Breast epithelium (tissue), 4 donors: ENCODE results near the gene SYT1. TPM values are rescaled to one million over a fixed set of nuclear protein-coding genes. Genes with fewer than 3 reads are reported as not detected.

Experiments used
- DNase-seq, 2 donors: peaks; one replicate each; pipeline ENCODE4 v3.0.0-alpha.2; 2019; ENCODE audit warnings: low spot score in 2 of 2
- H3K27ac ChIP-seq, 2 donors: fragments of 200-600 bp; sonication (generic) in 1 of 2; one replicate each; pipeline ENCODE4 v1.5.1; 2016 to 2019; ENCODE audit warnings: mild to moderate bottlenecking in 1 of 2
- H3K27me3 ChIP-seq, 2 donors: fragments of 200-600 bp; sonication (generic) in 1 of 2; one replicate each; pipeline versions ENCODE4 v1.5.1 to v1.6.0; 2017 to 2019; ENCODE audit warnings: control low read depth in 1 of 2, mild to moderate bottlenecking in 1 of 2
- H3K36me3 ChIP-seq: fragments of 200-600 bp; one replicate; pipeline ENCODE4 v1.5.1; 2019
- H3K4me1 ChIP-seq, 2 donors: fragments of 200-600 bp; sonication (generic); one replicate each; pipeline ENCODE4 v1.5.1; 2016 to 2019; ENCODE audit warnings: control low read depth in 1 of 2
- H3K4me3 ChIP-seq, 3 donors: fragments of 200-600 bp; sonication (generic); 1 replicate in 2 of 3; 2 replicates in 1 of 3; pipeline ENCODE4 v1.5.1; 2016 to 2019; ENCODE audit warnings: mild to moderate bottlenecking in 3 of 3, moderate library complexity in 2 of 3
- H3K9me3 ChIP-seq, 2 donors: fragments of 200-600 bp; sonication (generic) in 1 of 2; one replicate each; pipeline ENCODE4 v1.5.1; 2016 to 2019; ENCODE audit warnings: control low read depth in 1 of 2
- CTCF ChIP-seq, 3 donors: fragments of 450-650 bp; IDR thresholded peaks; one replicate each; pipeline ENCODE4 v1.5.1; 2016 to 2017; ENCODE audit warnings: antibody characterized with exemption in 3 of 3, mild to moderate bottlenecking in 3 of 3, moderate library complexity in 3 of 3
- POLR2A ChIP-seq: fragments of 450-650 bp; IDR thresholded peaks from one replicate; pipeline ENCODE4 v1.6.1; 2016; ENCODE audit warnings: antibody characterized with exemption, mild to moderate bottlenecking, moderate library complexity
- POLR2AphosphoS5 ChIP-seq, 3 donors: sonication (generic); formaldehyde crosslinking; IDR thresholded peaks; one replicate each; pipeline ENCODE4 v1.6.1; 2017; ENCODE audit warnings: antibody characterized with exemption in 3 of 3
- intact Hi-C: fragments of 100-400 bp; cut with DNase I; formaldehyde crosslinking; loops from one replicate; pipeline ENCODE4 v1.15.1; 2023; ENCODE audit warnings: low total_unique reads
- total RNA-seq, 3 donors: library from RNA; depleted of rRNA; stranded (reverse); fragments of >200 nt; gene quantifications; one replicate each; pipeline ENCODE4 v1.1.0, GENCODE V29; 2016

The SYT1 gene
- total RNA-seq, 3 donors from 2014 or later: 1.1 to 2.3 (median 1.6) TPM

- TF ChIP-seq POLR2A (no peak), POLR2AphosphoS5 (IDR thresholded peaks at IDR 0.05) (no peak), CTCF (IDR thresholded peaks at IDR 0.05) (no peak)
- Histone ChIP-seq H3K27me3 (no peaks in the 10 kb centered on the region), H3K4me1 (no peaks in the 10 kb centered on the region), H3K9me3 (no peaks in the 10 kb centered on the region), H3K27ac (no peak overlapping the region), H3K4me3 (no peak overlapping the region), H3K36me3 (no peaks in the 10 kb centered on the region)
- intact Hi-C loops: no loop called here
- DNase-seq: no peak
Measured at GRCh38 chr12:79016181-79016580, 151.6 kb downstream of the SYT1 start.

- H3K27me3 ChIP-seq: no peaks in the 10 kb centered on the region
Measured at GRCh38 chr12:79019672-79020071, 155.1 kb downstream of the SYT1 start.

GRCh38 chr12:79020106-79020505 is 155.5 kb downstream of the SYT1 start:
- DNase-seq: no peak
- intact Hi-C loops: no loop called here
- Histone ChIP-seq H3K9me3 (no peaks in the 10 kb centered on the region), H3K27ac (no peak overlapping the region), H3K4me3 (no peak overlapping the region), H3K27me3 (no peaks in the 10 kb centered on the region), H3K4me1 (no peaks in the 10 kb centered on the region), H3K36me3 (no peaks in the 10 kb centered on the region)
- no peak for TF ChIP-seq POLR2A
- TF ChIP-seq POLR2AphosphoS5 (IDR thresholded peaks at IDR 0.05): no peak
- TF ChIP-seq CTCF (IDR thresholded peaks at IDR 0.05): no peak

More at GRCh38 chr12:79019672-79020071, 155.1 kb downstream of the SYT1 start:
- H3K36me3 ChIP-seq: no peaks in the 10 kb centered on the region
- no peaks in the 10 kb centered on the region for H3K9me3 ChIP-seq
- no peak for DNase-seq
- no peak overlapping the region for H3K27ac ChIP-seq
- H3K4me3 ChIP-seq: no peak overlapping the region
- no peaks in the 10 kb centered on the region for H3K4me1 ChIP-seq
- intact Hi-C loops: no loop called here
- no peak for TF ChIP-seq POLR2AphosphoS5 (IDR thresholded peaks at IDR 0.05)
- TF ChIP-seq POLR2A: no peak
- no peak for TF ChIP-seq CTCF (IDR thresholded peaks at IDR 0.05)

- Histone ChIP-seq H3K27me3 (no peaks in the 10 kb centered on the region), H3K9me3 (no peaks in the 10 kb centered on the region), H3K27ac (no peak overlapping the region), H3K36me3 (no peaks in the 10 kb centered on the region), H3K4me3 (no peak overlapping the region), H3K4me1 (no peaks in the 10 kb centered on the region)
- no peak for DNase-seq
- intact Hi-C loops: no loop called here
- TF ChIP-seq POLR2A (no peak), POLR2AphosphoS5 (IDR thresholded peaks at IDR 0.05) (no peak), CTCF (IDR thresholded peaks at IDR 0.05) (no peak)
Measured at GRCh38 chr12:79021021-79021420, 156.4 kb downstream of the SYT1 start.

GRCh38 chr12:79023261-79023660 is 158.7 kb downstream of the SYT1 start:
- Histone ChIP-seq H3K27me3 (no peaks in the 10 kb centered on the region), H3K27ac (no peak overlapping the region), H3K4me1 (no peaks in the 10 kb centered on the region), H3K9me3 (no peaks in the 10 kb centered on the region), H3K36me3 (no peaks in the 10 kb centered on the region), H3K4me3 (no peak overlapping the region)
- no peak for TF ChIP-seq CTCF (IDR thresholded peaks at IDR 0.05)
- DNase-seq: no peak
- intact Hi-C loops: no loop called here
